ENCODE results near the gene CCDC78. TPM values are rescaled to one million over a fixed set of nuclear protein-coding genes. Genes with fewer than 3 reads are reported as not detected.
A peak's percentile ranks its signal among the peaks of the same experiment; 100 is the strongest.

The CCDC78 gene
- total RNA-seq, 2 donors from 2014 or later = 4.3 to 4.4 TPM

DNA sequence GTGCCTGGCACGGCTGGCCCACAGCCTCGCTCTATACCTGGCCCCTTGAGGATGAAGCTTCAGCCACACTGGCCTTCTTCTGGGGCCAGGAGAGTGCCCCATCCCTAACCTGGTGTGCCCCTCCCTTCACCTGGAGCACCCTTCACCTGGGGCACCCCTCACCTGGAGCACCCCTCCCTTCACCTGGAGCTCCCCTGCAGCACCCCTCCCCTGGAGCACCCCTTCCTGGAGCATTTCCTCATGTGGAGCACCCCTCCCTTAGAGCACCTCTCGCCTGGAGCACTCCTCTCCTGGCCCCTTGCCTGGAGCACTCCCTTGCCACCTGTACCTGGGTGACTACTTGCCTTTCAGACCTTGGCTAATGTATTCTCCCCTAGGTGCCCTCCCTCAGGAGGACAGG is 18.2 kb downstream of the CCDC78 start:
- Mint-ChIP-seq H3K27me3 (peaks cover 12% of the 10 kb centered on the region), H3K4me3 (no peak overlapping the region), H3K9me3 (no peaks in the 10 kb centered on the region), H3K4me1 (no peaks in the 10 kb centered on the region), H3K27ac (no peak overlapping the region), H3K36me3 (ENCODE audit: low read depth) (no peaks in the 10 kb centered on the region)
- no peak for ATAC-seq (replicated peaks)

- H3K9me3 Mint-ChIP-seq = no peaks in the 10 kb centered on the region
- no peaks in the 10 kb centered on the region for H3K4me1 Mint-ChIP-seq
- peaks cover 16% of the 10 kb centered on the region for H3K27me3 Mint-ChIP-seq
- H3K4me3 Mint-ChIP-seq = no peak overlapping the region
- ATAC-seq (replicated peaks) = no peak
- no peak overlapping the region for H3K27ac Mint-ChIP-seq
- no peaks in the 10 kb centered on the region for H3K36me3 Mint-ChIP-seq (ENCODE audit: low read depth)
These were observed 19.1 kb downstream of the CCDC78 start for GRCh38 chr16:707062-707538.

DNA sequence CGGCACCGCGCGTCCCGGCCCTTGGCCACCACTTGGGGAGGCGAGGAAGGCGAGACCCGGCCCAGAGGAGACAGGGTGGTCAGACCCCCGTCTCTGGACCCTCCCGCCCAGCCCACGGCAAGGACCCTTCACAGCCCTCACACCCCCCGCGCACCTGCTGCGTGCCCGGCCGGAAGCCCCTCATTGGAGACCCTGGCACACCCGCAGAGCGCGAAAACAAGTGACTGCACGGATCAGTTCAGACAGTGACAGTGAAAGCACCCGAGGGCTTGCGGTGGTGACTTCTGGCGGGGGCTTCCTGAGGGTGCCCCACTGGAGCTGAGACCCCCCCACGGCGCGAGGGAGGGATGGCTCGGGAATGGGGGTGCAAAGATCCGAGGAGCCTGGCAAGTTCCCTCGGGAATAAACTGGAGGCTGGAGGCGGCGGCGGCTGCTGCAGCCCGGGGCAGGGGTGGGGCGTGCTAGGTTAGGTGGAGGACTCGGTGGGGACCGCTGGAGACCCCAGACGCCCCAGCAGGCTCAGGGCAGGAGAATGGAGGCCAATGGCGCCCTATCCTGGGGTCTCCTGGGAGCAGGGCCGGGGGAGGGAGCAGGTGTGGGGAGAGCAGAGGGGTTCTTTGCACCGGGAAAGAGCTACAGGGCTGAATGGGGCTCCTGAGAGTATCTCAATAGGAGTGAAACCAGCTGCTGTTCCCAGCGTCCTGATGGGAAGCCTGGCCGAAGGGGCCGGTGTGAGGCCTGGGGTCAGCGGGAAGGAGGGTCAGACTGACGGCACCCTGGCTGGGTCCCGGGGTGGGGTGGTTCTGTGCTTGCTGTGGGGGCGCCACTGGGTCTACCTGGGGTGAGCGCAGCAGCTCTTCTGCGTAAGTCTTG is 19.8 kb downstream of the CCDC78 start:
- ATAC-seq (replicated peaks) = no peak
- H3K4me1 Mint-ChIP-seq = no peaks in the 10 kb centered on the region
- peaks cover 16% of the 10 kb centered on the region for H3K27me3 Mint-ChIP-seq
- H3K9me3 Mint-ChIP-seq = no peaks in the 10 kb centered on the region
- H3K4me3 Mint-ChIP-seq = no peak overlapping the region
- H3K27ac Mint-ChIP-seq = no peak overlapping the region
- no peaks in the 10 kb centered on the region for H3K36me3 Mint-ChIP-seq (ENCODE audit: low read depth)

DNA sequence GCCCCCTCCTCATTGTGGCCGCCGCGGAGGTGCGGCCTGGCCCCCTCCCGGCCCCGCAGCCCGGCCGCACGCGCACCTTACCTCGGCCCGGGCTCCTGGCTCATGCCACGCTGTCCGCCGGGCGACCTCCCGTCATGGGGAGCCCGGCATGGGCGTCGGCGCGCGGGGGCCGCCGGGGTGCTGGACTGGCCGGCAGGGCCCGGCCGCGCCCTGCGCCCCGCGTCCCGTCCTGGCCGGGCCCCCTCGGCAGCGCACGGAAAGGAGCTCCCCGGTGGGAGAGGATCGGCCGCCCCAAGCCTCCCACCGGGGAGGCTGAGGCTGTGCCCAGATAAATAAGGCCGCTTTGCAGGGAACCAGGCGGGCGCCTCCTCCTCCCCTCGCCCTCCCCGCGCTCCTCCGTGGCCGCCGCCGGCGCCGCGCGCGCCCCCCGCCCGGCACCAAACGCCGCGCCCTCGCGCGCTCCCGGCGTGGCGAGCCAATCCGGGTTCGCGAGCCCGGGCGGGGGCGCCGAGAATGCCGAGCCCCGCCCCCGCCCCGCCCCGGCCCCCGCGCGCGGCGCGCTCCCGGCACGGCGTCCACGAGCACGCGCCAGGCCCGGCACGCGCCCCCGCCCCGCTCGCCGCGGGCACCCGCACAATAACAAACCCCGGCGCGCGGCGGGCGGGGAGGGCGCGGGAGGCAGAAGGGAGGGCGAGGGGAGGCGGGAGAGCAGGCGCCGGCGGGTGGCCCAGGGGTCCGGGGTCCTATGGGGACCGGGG is 20.6 kb downstream of the CCDC78 start, which contains the start of gene FBXL16:
TSS of gene FBXL16 (minus strand) at position 371 of the 758 bp plus-strand sequence. CDS start 8,396 bp downstream, outside the sequence.
- H3K27ac Mint-ChIP-seq = no peak within 1 kb of the TSS
- H3K4me3 Mint-ChIP-seq = no peak within 1 kb of the TSS
- H3K9me3 Mint-ChIP-seq = no peaks in the 10 kb centered on the region
- no peak for ATAC-seq (replicated peaks)
- H3K4me1 Mint-ChIP-seq = no peaks in the 10 kb centered on the region
- H3K36me3 Mint-ChIP-seq (ENCODE audit: low read depth) = no peaks in the 10 kb centered on the region
- H3K27me3 Mint-ChIP-seq = peaks cover 16% of the 10 kb centered on the region

DNA sequence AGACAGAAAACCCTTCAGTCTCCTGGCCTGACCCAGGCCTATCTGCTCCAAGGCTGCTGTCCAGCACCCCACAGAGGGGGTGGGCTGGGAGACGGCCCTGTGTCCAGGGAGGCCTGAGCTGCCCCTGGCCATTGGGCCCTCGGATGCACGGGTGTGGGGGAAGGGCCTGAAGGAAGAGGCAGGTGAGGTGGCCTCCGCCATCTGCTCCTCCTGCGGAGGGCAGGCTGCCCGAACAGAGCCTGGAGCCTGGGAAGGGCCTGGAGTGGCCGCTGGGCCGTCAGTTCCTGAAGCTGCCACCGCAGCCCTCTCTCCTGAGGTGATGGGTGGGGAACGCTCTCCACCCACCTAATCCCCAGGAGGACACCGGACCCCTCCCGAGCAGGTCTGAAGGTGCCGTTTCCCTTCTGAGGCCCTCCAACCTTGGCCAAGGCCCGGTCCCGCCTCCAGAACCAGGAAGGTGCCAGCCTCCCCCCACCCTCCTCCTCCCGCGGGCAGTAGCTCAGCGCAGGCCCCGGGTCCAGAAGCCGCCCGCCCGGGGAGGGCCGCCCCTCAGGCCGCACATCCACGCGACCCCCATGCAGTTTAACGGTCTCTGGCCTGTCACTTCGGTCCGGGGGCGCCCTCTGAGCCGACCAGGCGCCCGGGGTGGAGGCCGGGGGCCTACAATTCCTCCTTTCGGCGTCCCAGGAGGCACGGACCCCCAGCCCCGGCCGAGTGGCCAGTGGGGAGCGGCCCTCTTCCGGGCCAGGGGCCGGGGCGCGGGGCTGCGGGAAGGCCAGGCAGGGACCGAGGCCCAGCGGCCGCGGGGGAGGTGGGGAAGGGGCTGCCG is 21.5 kb downstream of the CCDC78 start:
- H3K27ac Mint-ChIP-seq = no peak overlapping the region
- peaks cover 16% of the 10 kb centered on the region for H3K27me3 Mint-ChIP-seq
- H3K4me3 Mint-ChIP-seq = no peak overlapping the region
- ATAC-seq (replicated peaks) = no peak
- no peaks in the 10 kb centered on the region for H3K36me3 Mint-ChIP-seq (ENCODE audit: low read depth)
- no peaks in the 10 kb centered on the region for H3K9me3 Mint-ChIP-seq
- H3K4me1 Mint-ChIP-seq = no peaks in the 10 kb centered on the region

- Mint-ChIP-seq H3K4me1 (no peaks in the 10 kb centered on the region), H3K27ac (no peak overlapping the region), H3K27me3 (peaks cover 16% of the 10 kb centered on the region), H3K9me3 (no peaks in the 10 kb centered on the region), H3K4me3 (no peak overlapping the region), H3K36me3 (ENCODE audit: low read depth) (no peaks in the 10 kb centered on the region)
- ATAC-seq (replicated peaks) = no peak
These were observed 22.2 kb downstream of the CCDC78 start for GRCh38 chr16:704047-704446.

DNA sequence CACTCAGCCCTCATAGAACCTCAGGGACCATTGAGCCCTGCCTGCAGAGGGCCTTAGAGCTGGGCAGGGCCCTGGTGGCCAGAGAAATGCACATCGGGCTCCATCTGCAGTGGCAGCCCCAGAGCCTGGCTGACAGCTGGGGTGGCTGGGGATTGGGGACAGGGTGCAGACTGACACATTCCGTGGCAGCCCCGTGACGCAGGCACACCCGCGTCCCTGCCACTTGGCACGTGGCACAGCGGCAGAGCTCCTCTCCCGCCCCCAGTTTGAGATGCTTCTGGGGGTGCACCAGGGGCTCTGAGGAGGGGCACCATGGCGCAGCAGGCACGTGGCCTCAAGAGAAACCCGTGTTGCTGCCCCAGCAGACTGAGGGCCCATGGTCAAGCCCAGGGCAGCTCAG is 22.8 kb downstream of the CCDC78 start:
- H3K4me3 Mint-ChIP-seq = no peak overlapping the region
- H3K4me1 Mint-ChIP-seq = no peaks in the 10 kb centered on the region
- H3K27me3 Mint-ChIP-seq = peaks cover 16% of the 10 kb centered on the region

GRCh38 chr16:702341-702740 is 23.9 kb downstream of the CCDC78 start:
- Mint-ChIP-seq H3K36me3 (ENCODE audit: low read depth) (no peaks in the 10 kb centered on the region), H3K4me3 (no peak overlapping the region), H3K4me1 (no peaks in the 10 kb centered on the region), H3K27me3 (peaks cover 8% of the 10 kb centered on the region), H3K9me3 (no peaks in the 10 kb centered on the region), H3K27ac (no peak overlapping the region)
- no peak for ATAC-seq (replicated peaks)

More for the DNA sequence above, 22.8 kb downstream of the CCDC78 start:
- no peak overlapping the region for H3K27ac Mint-ChIP-seq
- ATAC-seq (replicated peaks) = no peak
- H3K36me3 Mint-ChIP-seq (ENCODE audit: low read depth) = no peaks in the 10 kb centered on the region
- no peaks in the 10 kb centered on the region for H3K9me3 Mint-ChIP-seq

GRCh38 chr16:700684-701584 is 25.3 kb downstream of the CCDC78 start:
- ATAC-seq (replicated peaks) = peak; percentile 41
- H3K9me3 Mint-ChIP-seq = no peaks in the 10 kb centered on the region
- H3K36me3 Mint-ChIP-seq (ENCODE audit: low read depth) = no peaks in the 10 kb centered on the region
- H3K27me3 Mint-ChIP-seq = peaks cover 4% of the 10 kb centered on the region
- no peak overlapping the region for H3K4me3 Mint-ChIP-seq
- no peak overlapping the region for H3K27ac Mint-ChIP-seq
- H3K4me1 Mint-ChIP-seq = no peaks in the 10 kb centered on the region

- peak overlapping the region; percentile 12 for H3K4me3 Mint-ChIP-seq
- ATAC-seq (replicated peaks) = no peak
- peaks cover 4% of the 10 kb centered on the region for H3K27me3 Mint-ChIP-seq
- H3K27ac Mint-ChIP-seq = no peak overlapping the region
- no peaks in the 10 kb centered on the region for H3K4me1 Mint-ChIP-seq
- H3K36me3 Mint-ChIP-seq (ENCODE audit: low read depth) = no peaks in the 10 kb centered on the region
- H3K9me3 Mint-ChIP-seq = no peaks in the 10 kb centered on the region
These were observed 27.2 kb downstream of the CCDC78 start for GRCh38 chr16:698911-699671.

- H3K4me3 Mint-ChIP-seq = peak overlapping the region; percentile 90
These were observed 30.7 kb downstream of the CCDC78 start for GRCh38 chr16:695355-696089.

GRCh38 chr16:694863-695354 is 31.3 kb downstream of the CCDC78 start:
- H3K27me3 Mint-ChIP-seq = no peaks in the 10 kb centered on the region
- H3K27ac Mint-ChIP-seq = peak overlapping the region; percentile 90
- H3K36me3 Mint-ChIP-seq (ENCODE audit: low read depth) = no peaks in the 10 kb centered on the region
- peaks cover 9% of the 10 kb centered on the region for H3K4me1 Mint-ChIP-seq
- no peak for ATAC-seq (replicated peaks)
- peak overlapping the region; percentile 90 for H3K4me3 Mint-ChIP-seq
- H3K9me3 Mint-ChIP-seq = no peaks in the 10 kb centered on the region

More at GRCh38 chr16:695355-696089, 30.7 kb downstream of the CCDC78 start:
- ATAC-seq (replicated peaks) = peak; percentile 86
- Mint-ChIP-seq H3K36me3 (ENCODE audit: low read depth) (no peaks in the 10 kb centered on the region), H3K27ac (peak overlapping the region; percentile 90), H3K4me1 (peaks cover 9% of the 10 kb centered on the region), H3K27me3 (no peaks in the 10 kb centered on the region), H3K9me3 (no peaks in the 10 kb centered on the region)
